NB4 (cell line): ENCODE results near the gene ACO1.

ENCODE experiments used
- CTCF ChIP-seq: IDR thresholded peaks from one replicate; pipeline ENCODE4 v1.5.1; 2012; ENCODE audit warnings: low read depth, low read length
- MAX ChIP-seq: IDR thresholded peaks from 2 replicates; pipeline ENCODE4 v1.6.1; 2011; ENCODE audit warnings: low read depth, low read length
- MYC ChIP-seq: IDR thresholded peaks from 2 replicates; pipeline ENCODE4 v1.6.1; 2011; ENCODE audit warnings: low read depth, low read length
- POLR2A ChIP-seq: IDR thresholded peaks from 2 replicates; pipeline ENCODE4 v1.6.1; 2011; ENCODE audit warnings: mild to moderate bottlenecking; ENCODE audit not compliant: insufficient read length; ENCODE audit errors: extremely low read depth

GRCh38 chr9:32399110-32399815, 14.8 kb downstream of the ACO1 start:
- TF ChIP-seq CTCF = no peak
- no peak for TF ChIP-seq POLR2A
- TF ChIP-seq MYC = no peak; the same call in 1 of the 2 replicates
- no peak for TF ChIP-seq MAX
